ENCODE data around the gene AVPR2. TPM values are rescaled to one million over a fixed set of nuclear protein-coding genes. Genes with fewer than 3 reads are reported as not detected.
A peak's percentile ranks its signal among the peaks of the same experiment; 100 is the strongest.

Gene AVPR2
- total and polyA plus RNA-seq, 9 of the 15 experiments (the other 6 are each of a cell fraction or from before 2014, with no cell fraction given): not detected

DNA sequence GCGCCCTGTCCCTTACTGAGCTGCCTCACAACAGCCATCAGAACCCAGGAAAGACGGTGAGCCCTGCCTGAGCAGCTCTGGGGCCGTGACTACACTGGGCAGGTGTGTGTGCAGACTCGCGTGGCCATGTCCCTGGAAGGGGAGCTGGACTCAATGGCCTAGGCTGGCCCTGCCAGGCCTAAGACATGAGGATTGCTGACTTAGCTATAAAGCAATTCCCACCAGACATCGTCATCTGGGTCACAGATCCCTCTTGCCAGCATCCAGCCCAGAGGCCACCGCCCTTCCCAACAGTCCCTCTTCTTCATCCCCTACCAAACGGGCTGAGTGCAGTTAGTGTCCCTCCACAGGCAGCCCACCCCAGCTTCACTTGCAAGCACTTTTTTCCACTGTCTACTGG, 26.7 kb downstream of the AVPR2 start:
- in situ Hi-C loops (cut with MboI): no loop called here
- ChIA-PET CTCF (ENCODE audit: low intra/inter-chr PET ratio) (no interaction called here), POLR2A (interaction anchor here (0.5 to 0.6 kb wide), 2 partner anchors 16 to 38 kb away, joined by 3 read pairs; no protein-coding TSS in a partner anchor)
- no peaks in the 10 kb centered on the region for H4K20me1 ChIP-seq (replicated peaks; ENCODE audit: control insufficient read depth, insufficient read depth, low read length)
- H3K36me3 ChIP-seq (ENCODE audit: control insufficient read depth, insufficient read depth, low read length): peaks cover 48% of the 10 kb centered on the region
- DNase-seq (ENCODE audit: extremely low read depth in 1 of 4, low spot score in 3 of 4): no peak
- H3K79me2 ChIP-seq (ENCODE audit: control insufficient read depth, insufficient read depth, low read length): peaks cover 50% of the 10 kb centered on the region
- ATAC-seq: no peak
- H3K9me3 ChIP-seq (replicated peaks; ENCODE audit: control insufficient read depth, insufficient read depth, low read depth, low read length): no peaks in the 10 kb centered on the region
- no peak overlapping the region for H3K4me3 ChIP-seq
- no TSS peak for BruUV-seq (replicated peaks)
- intact Hi-C loops (cut with micrococcal nuclease): no loop called here
- no peak overlapping the region for H3K27ac ChIP-seq (ENCODE audit: extremely low read depth, low read depth, low read length)
- peaks cover 27 to 65% of the 10 kb centered on the region in 2 experiments; a peak in 4 of 5 replicates for H3K4me1 ChIP-seq (replicated peaks in 1 of 2; ENCODE audit: control insufficient read depth in 2 of 2, insufficient read depth in 2 of 2, low read length in 2 of 2)
- H3K4me2 ChIP-seq (ENCODE audit: insufficient read depth, low read length): no peak overlapping the region
- no peak for FAIRE-seq
- WGBS (ENCODE audit: insufficient coverage, low coverage, missing lambda C conversion rate): 91% methylated on average over 6 of the region's 8 CpGs
- TF ChIP-seq ZNF316 (IDR thresholded peaks at IDR 0.05) (peak; percentile 68), MAFF (IDR thresholded peaks at IDR 0.05; ENCODE audit: low read length) (peak; percentile 5; the same call in 1 of the 2 replicates), MAFG (tag; conservative IDR thresholded peaks at IDR 0.05) (peak; percentile 39; the same call in 1 of the 2 replicates), C11orf30 (IDR thresholded peaks at IDR 0.05; ENCODE audit: low read depth) (peak; percentile 31; the same call in 1 of the 2 replicates), ZNF507 (tag; conservative IDR thresholded peaks at IDR 0.05) (no peak)
- no peak overlapping the region for H2AFZ ChIP-seq (ENCODE audit: low read depth, low read length)
- peak overlapping the region in 1 of 2 experiments; percentile 78; a peak in 2 of 4 replicates for H3K9ac ChIP-seq (ENCODE audit: insufficient read depth in 1 of 2, low read depth in 2 of 2, low read length in 2 of 2)
- no peaks in the 10 kb centered on the region for H3K27me3 ChIP-seq (ENCODE audit: control insufficient read depth in 2 of 2, insufficient read depth in 2 of 2, low read length in 2 of 2)
- no peaks in the 10 kb centered on the region for H3K9me1 ChIP-seq (ENCODE audit: control insufficient read depth, insufficient read depth, low read length)

GRCh38 chrX:153931748-153932147, 27.3 kb downstream of the AVPR2 start:
- Histone ChIP-seq H3K4me2 (ENCODE audit: insufficient read depth, low read length) (no peak overlapping the region), H3K9me3 (replicated peaks; ENCODE audit: control insufficient read depth, insufficient read depth, low read depth, low read length) (no peaks in the 10 kb centered on the region), H3K9ac (ENCODE audit: insufficient read depth in 1 of 2, low read depth in 2 of 2, low read length in 2 of 2) (peak overlapping the region in 1 of 2 experiments; percentile 78; a peak in 1 of 4 replicates), H3K4me3 (no peak overlapping the region), H3K9me1 (ENCODE audit: control insufficient read depth, insufficient read depth, low read length) (no peaks in the 10 kb centered on the region), H2AFZ (ENCODE audit: low read depth, low read length) (no peak overlapping the region), H3K27me3 (ENCODE audit: control insufficient read depth in 2 of 2, insufficient read depth in 2 of 2, low read length in 2 of 2) (no peaks in the 10 kb centered on the region), H3K36me3 (ENCODE audit: control insufficient read depth, insufficient read depth, low read length) (peaks cover 48% of the 10 kb centered on the region), H4K20me1 (replicated peaks; ENCODE audit: control insufficient read depth, insufficient read depth, low read length) (no peaks in the 10 kb centered on the region), H3K4me1 (replicated peaks in 1 of 2; ENCODE audit: control insufficient read depth in 2 of 2, insufficient read depth in 2 of 2, low read length in 2 of 2) (peaks cover 27 to 59% of the 10 kb centered on the region in 2 experiments; a peak in 4 of 5 replicates), H3K79me2 (ENCODE audit: control insufficient read depth, insufficient read depth, low read length) (peaks cover 44% of the 10 kb centered on the region), H3K27ac (ENCODE audit: extremely low read depth, low read depth, low read length) (no peak overlapping the region)
- in situ Hi-C loops (cut with MboI) (no loop called here), intact Hi-C loops (cut with micrococcal nuclease) (no loop called here)
- no TSS peak for BruUV-seq (replicated peaks)
- FAIRE-seq (no peak), ATAC-seq (no peak), DNase-seq (ENCODE audit: extremely low read depth in 1 of 4, low spot score in 3 of 4) (no peak)
- 95% methylated on average over 5 of the region's 13 CpGs for WGBS (ENCODE audit: insufficient coverage, low coverage, missing lambda C conversion rate)
- POLR2A ChIA-PET: interaction anchor here (0.6 kb wide), 2 partner anchors 39 to 160 kb away, joined by 3 read pairs; no protein-coding TSS in a partner anchor
- CTCF ChIA-PET (ENCODE audit: low intra/inter-chr PET ratio): no interaction called here
- no peak for TF ChIP-seq FOSL1 (tag; conservative IDR thresholded peaks at IDR 0.05)
- peak; percentile 31; the same call in 1 of the 2 replicates for TF ChIP-seq RBFOX2 (IDR thresholded peaks at IDR 0.05; ENCODE audit: low read depth, low read length)

Data from K562 (cell line).